NCI-H82 treated with DMSO at 0.1 percent for 48 hours (cell line): ENCODE data around the gene MAT2A.

Experiments used
- DNase-seq: peaks from one replicate; lab custom pipeline; 2025; ENCODE audit not compliant: unreplicated experiment; lab: John Stamatoyannopoulos, UW

Gene MAT2A

DNA sequence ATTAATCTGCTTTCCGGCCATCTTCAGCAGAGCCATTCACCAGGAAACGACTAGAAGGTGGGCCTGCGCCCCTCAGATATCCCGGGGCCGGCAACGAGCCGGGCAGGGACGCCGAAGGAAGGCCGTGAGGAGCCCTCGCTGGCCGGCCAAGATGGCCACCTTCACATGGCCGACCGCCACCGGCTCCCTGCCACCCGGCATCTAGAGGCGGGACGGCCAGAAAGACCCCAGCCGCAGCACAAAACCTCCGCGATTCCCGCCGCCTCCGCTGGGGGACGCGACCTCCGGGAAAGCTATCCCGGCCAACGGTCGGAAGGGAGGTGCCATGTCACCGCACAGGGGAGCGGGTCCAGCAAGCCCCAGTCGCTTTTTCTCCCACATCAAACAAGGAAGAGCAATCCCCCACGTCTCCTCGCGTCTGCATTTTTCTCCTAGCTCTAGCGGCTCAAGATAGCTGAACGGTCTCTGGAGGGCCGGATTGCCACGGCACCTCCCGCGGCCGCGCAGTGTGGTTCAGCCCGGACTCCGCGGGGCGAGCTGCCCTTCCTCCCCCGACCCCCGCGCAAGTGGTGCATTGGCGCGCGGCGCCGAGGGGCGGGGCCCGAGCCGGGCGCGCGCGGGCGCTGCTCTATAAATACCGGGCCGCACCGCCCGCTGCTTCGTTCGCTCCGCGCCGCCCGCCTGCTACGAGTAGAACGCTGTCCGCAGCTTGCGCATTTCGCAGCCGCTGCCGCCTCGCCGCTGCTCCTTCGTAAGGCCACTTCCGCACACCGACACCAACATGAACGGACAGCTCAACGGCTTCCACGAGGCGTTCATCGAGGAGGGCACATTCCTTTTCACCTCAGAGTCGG lies at the start of gene MAT2A:
TSS of gene MAT2A (plus strand) at position 662 of the 854 bp plus-strand sequence. CDS start at position 782, 120 bp downstream.
- peak; percentile 88 for DNase-seq

- DNase-seq: no peak
Observed at GRCh38 chr2:85490861-85491755, 47.9 kb upstream of the MAT2A start.

DNA sequence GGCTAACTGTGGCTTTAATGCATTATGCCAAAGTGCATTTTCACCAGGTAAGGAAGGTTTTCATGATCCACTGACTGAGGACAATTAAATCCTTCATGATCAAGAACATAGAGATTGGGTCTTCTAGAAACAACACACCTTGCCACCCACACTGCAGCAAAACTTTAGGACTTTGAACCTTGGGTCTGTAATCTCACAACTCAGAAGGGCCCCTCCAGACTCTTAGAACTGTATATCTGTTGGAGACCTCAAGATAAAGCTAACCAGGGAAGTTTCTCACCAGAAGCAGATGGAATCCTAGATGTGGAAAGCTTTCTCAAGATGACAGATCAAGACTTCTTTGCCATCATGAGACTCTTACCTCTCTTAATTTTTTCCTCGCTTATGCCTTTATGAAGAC lies 42.5 kb upstream of the MAT2A start:
- DNase-seq: no peak

DNA sequence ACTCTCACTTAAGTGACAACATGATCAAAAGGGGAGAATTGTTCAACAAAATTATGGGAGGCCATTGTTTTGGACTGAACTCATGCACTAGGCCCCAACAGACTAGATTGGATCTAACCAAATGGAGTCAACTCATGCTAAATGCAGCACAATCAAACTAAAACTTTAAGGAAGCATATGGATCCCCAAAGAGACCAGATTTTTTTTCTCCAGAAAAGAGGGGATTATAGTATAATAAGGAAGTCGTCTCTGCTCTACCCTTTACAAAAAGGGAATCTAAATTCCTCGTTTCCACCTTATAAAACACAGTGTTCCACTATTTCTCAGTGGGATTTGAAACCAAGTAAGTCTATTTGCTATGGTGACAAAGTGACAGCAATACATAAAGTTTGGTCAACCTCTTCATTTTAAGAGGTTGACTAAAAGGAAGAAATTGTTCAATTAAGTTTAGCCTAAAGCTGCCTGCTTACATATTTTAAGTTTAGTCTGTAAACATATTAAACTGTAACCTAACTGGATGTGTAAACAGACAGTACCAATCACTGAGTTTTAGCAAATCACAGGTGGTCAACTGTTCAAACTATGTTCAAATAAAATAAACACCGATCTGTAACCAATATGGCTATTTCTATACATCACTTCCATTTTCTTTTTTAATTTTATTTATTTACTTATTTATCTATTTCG lies 40.9 kb upstream of the MAT2A start:
- DNase-seq: no peak

DNA sequence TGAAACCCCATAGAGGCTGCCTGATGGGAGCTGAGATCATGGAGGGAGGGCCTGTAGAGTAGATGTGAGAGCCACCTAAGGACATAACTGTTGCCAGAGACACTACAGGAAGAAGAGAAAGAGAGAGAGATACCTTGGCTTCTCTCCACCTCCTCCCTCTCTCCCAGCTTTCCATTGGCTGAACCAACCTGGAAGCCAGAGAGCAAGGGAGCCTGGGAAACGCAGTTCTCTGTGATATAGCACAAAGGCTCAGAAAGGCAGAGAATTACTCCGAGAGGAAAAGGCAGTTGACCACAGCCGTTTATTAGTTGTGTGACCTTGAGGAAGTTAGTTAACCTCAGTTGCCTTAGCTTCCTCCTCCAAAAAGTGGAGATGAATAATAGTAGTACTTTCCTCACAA lies 37.7 kb upstream of the MAT2A start:
- no peak for DNase-seq

- DNase-seq: no peak
Observed at GRCh38 chr2:85502720-85503119, 36.2 kb upstream of the MAT2A start.

- no peak for DNase-seq
Observed at GRCh38 chr2:85503168-85503850, 35.7 kb upstream of the MAT2A start.

- peak; percentile 96 for DNase-seq
Observed at GRCh38 chr2:85503851-85504777, 34.9 kb upstream of the MAT2A start.

GRCh38 chr2:85504778-85505261 lies 34.1 kb upstream of the MAT2A start:
- peak; percentile 87 for DNase-seq

- peak; percentile 92 for DNase-seq
Observed at GRCh38 chr2:85505551-85506238, 33.3 kb upstream of the MAT2A start.

GRCh38 chr2:85506768-85507181 lies 32.2 kb upstream of the MAT2A start:
- DNase-seq: no peak

DNA sequence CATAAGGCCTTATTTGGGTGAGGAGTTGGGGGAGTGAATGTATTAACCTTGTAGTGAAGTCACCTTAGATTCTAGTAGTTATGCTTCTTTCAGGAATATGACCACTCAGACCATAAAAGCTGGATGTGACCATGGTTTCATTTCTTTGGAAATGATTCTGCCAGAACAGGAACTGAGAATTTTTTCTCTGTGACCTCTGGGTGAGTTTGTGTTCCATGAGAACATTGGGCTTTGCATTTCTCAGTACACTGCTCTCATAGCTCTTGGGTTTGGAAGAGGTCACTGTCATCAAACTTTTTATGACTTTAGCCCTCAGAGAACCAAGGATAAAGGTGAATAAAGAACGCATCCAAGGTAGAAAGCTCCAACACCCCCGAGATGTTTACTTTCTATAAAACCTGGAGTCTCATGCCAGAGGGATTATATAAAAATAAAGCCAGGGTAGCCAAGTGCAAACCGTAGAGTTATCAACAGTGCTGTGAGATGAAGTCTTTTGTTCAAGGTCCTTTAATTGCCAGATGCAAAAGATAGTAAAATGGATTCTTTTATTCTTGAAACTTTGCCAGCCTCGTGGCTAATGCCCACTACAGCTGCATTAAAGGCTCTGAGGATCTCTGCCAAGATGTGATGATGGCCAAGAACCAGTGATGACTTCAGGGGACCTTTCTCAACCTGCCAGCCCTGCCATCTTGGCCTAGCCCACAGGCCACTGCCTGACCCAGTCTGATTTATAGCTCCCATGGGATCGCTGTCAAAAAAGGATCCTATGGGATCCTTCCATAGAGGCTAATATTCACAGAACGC lies 27.8 kb upstream of the MAT2A start:
- DNase-seq: no peak

DNA sequence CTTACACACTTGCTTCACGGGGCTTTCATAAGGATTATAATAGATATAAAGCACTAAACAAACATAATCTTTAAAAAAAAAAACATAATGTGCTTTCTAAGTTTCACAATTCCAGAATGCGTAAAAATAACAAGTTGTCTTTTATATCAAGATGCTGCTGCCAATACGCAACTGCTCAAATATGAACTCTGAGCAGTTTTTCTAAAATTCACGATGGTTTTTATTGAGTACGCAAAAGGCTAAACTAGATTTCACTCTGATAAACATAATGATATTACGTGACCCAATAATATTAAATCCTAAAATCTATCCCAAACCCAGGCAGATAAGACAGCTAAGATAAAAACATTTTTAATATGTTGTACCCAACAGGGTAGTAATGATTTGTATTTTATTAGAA lies 24.6 kb upstream of the MAT2A start:
- no peak for DNase-seq

- no peak for DNase-seq
Observed at GRCh38 chr2:85516653-85517389, 22.1 kb upstream of the MAT2A start.

- no peak for DNase-seq
Observed at GRCh38 chr2:85522090-85522647, 16.8 kb upstream of the MAT2A start.

GRCh38 chr2:85523062-85523902 lies 15.7 kb upstream of the MAT2A start:
- DNase-seq: no peak
